ENCODE measurements around the gene GIPC2. TPM values are rescaled to one million over a fixed set of nuclear protein-coding genes. Genes with fewer than 3 reads are reported as not detected.
A peak's percentile ranks its signal among the peaks of the same experiment; 100 is the strongest.
"Not testable (repeated sequence)": the region's sequence is repeated elsewhere in the genome, so short reads cannot be mapped to it uniquely, and the experiment has no call there.

Gene GIPC2
- total RNA-seq, 1 experiment from 2014 or later, result 0.29 TPM

- DNase-seq (ENCODE audit: low read depth), result no peak
Measured at GRCh38 chr1:78036450-78036849, 9.3 kb upstream of the GIPC2 start.

- no peak for DNase-seq (ENCODE audit: low read depth)
Measured at GRCh38 chr1:78038071-78038470, 7.7 kb upstream of the GIPC2 start.

GRCh38 chr1:78038491-78038939, 7.3 kb upstream of the GIPC2 start:
- DNase-seq (ENCODE audit: low read depth), result no peak

- DNase-seq (ENCODE audit: low read depth), result no peak
Measured at GRCh38 chr1:78040484-78041089, 5.2 kb upstream of the GIPC2 start.

- no peak for DNase-seq (ENCODE audit: low read depth)
Measured at GRCh38 chr1:78043436-78043835, 2.3 kb upstream of the GIPC2 start.

GRCh38 chr1:78044796-78045562, 787 bp upstream of the GIPC2 start:
- DNase-seq (ENCODE audit: low read depth), result no peak

- DNase-seq (ENCODE audit: low read depth), result no peak
Measured at GRCh38 chr1:78045563-78045925, 222 bp upstream of the GIPC2 start.

GRCh38 chr1:78047106-78047505, 1.3 kb downstream of the GIPC2 start:
- no peak for DNase-seq (ENCODE audit: low read depth)

- DNase-seq (ENCODE audit: low read depth), result no peak
Measured at GRCh38 chr1:78047631-78048030, 1.9 kb downstream of the GIPC2 start.

GRCh38 chr1:78048446-78048845, 2.7 kb downstream of the GIPC2 start:
- no peak for DNase-seq (ENCODE audit: low read depth)

GRCh38 chr1:78049396-78049795, 3.6 kb downstream of the GIPC2 start:
- no peak for DNase-seq (ENCODE audit: low read depth)

GRCh38 chr1:78051005-78051404, 5.2 kb downstream of the GIPC2 start:
- DNase-seq (ENCODE audit: low read depth), result no peak

GRCh38 chr1:78052685-78053405, 7.1 kb downstream of the GIPC2 start:
- no peak for DNase-seq (ENCODE audit: low read depth)

- DNase-seq (ENCODE audit: low read depth), result no peak
Measured at GRCh38 chr1:78053498-78053897, 7.7 kb downstream of the GIPC2 start.

- DNase-seq (ENCODE audit: low read depth), result no peak
Measured at GRCh38 chr1:78054559-78054958, 8.8 kb downstream of the GIPC2 start.

GRCh38 chr1:78054972-78055371, 9.2 kb downstream of the GIPC2 start:
- no peak for DNase-seq (ENCODE audit: low read depth)

- no peak for DNase-seq (ENCODE audit: low read depth)
Measured at GRCh38 chr1:78055565-78056132, 9.9 kb downstream of the GIPC2 start.

- DNase-seq (ENCODE audit: low read depth), result no peak
Measured at GRCh38 chr1:78058670-78059069, 12.9 kb downstream of the GIPC2 start.

- DNase-seq (ENCODE audit: low read depth), result peak; percentile 37
Measured at GRCh38 chr1:78060857-78061563, 15.2 kb downstream of the GIPC2 start.

GRCh38 chr1:78061825-78062523, 16.2 kb downstream of the GIPC2 start:
- peak; percentile 55 for DNase-seq (ENCODE audit: low read depth)

- DNase-seq (ENCODE audit: low read depth), result not testable (repeated sequence)
Measured at GRCh38 chr1:78064886-78065285, 19.1 kb downstream of the GIPC2 start.

Measured in Daoy (cell line).